Neural cell (in vitro differentiated cells): ENCODE results near the gene TMEM54. TPM values are rescaled to one million over a fixed set of nuclear protein-coding genes. Genes with fewer than 3 reads are reported as not detected.
A peak's percentile ranks its signal among the peaks of the same experiment; 100 is the strongest.

Experiments used
- H2AFZ ChIP-seq: fragments of 200-600, 300-800 bp; sonication (generic), shearing (Covaris generic); 2 replicates; pipeline ENCODE4 v1.6.0; 2014; ENCODE audit warnings: low read depth, mild to moderate bottlenecking, antibody characterized with exemption, low read length, moderate library complexity
- H3F3A ChIP-seq: fragments of 200-600 bp; shearing (Covaris generic); 2 replicates; pipeline ENCODE4 v1.6.1; 2016; ENCODE audit warnings: mild to moderate bottlenecking, moderate library complexity, mixed read lengths, antibody characterized with exemption, low read length; ENCODE audit not compliant: insufficient read depth, poor library complexity, severe bottlenecking
- H3K27ac ChIP-seq: fragments of 200-600, 300-800 bp; sonication (generic), shearing (Covaris generic); 2 replicates; pipeline ENCODE4 v1.5.1; 2014; ENCODE audit warnings: mild to moderate bottlenecking, low read length, moderate library complexity
- H3K27me3 ChIP-seq: fragments of 300-800, 200-600 bp; sonication (generic), shearing (Covaris generic); 2 replicates; pipeline ENCODE4 v1.6.0; 2014; ENCODE audit warnings: mild to moderate bottlenecking, low read depth, low read length, moderate library complexity; ENCODE audit not compliant: insufficient read depth
- H3K36me3 ChIP-seq: fragments of 300-800, 200-600 bp; sonication (generic), shearing (Covaris generic); 2 replicates; pipeline ENCODE4 v1.5.1; 2014; ENCODE audit warnings: mild to moderate bottlenecking, antibody characterized with exemption, low read length, moderate library complexity; ENCODE audit not compliant: insufficient read depth
- H3K4me2 ChIP-seq: fragments of 300-800, 200-600 bp; sonication (generic), shearing (Covaris generic); 2 replicates; pipeline ENCODE4 v1.6.0; 2014; ENCODE audit warnings: mild to moderate bottlenecking, low read length
- H3K4me3 ChIP-seq: fragments of 300-800, 200-600 bp; sonication (generic), shearing (Covaris generic); 2 replicates; pipeline ENCODE4 v1.5.1; 2014; ENCODE audit warnings: mild to moderate bottlenecking, low read length, moderate library complexity
- H3K79me2 ChIP-seq: fragments of 200-600 bp; shearing (Covaris generic); replicated peaks from 2 replicates; pipeline ENCODE4 v1.6.0; 2014; ENCODE audit warnings: mild to moderate bottlenecking, low read length, moderate library complexity; ENCODE audit not compliant: insufficient read depth
- H3K9ac ChIP-seq: fragments of 300-800, 200-600 bp; sonication (generic), shearing (Covaris generic); 2 replicates; pipeline ENCODE4 v1.6.1; 2016; ENCODE audit warnings: mild to moderate bottlenecking, low read length, mixed read lengths
- H3K9me2 ChIP-seq: fragments of 200-600 bp; shearing (Covaris generic); 2 replicates; pipeline ENCODE4 v1.6.1; 2016; ENCODE audit warnings: mild to moderate bottlenecking, low read length, mixed read lengths; ENCODE audit not compliant: insufficient read depth
- H3K9me3 ChIP-seq: fragments of 200-600, 300-800 bp; sonication (generic), shearing (Covaris generic); 2 replicates; pipeline ENCODE4 v1.6.1; 2016; ENCODE audit warnings: mild to moderate bottlenecking, mixed run types, low read length, moderate library complexity, mixed read lengths
- H4K20me1 ChIP-seq: fragments of 200-600 bp; shearing (Covaris generic); 2 replicates; pipeline ENCODE4 v1.6.1; 2016; ENCODE audit warnings: mild to moderate bottlenecking, mixed run types; ENCODE audit not compliant: insufficient read depth
- CTCF ChIP-seq: fragments of 450-650 bp; IDR thresholded peaks from 2 replicates; pipeline ENCODE4 v1.5.1; 2014; ENCODE audit warnings: antibody characterized with exemption, mild to moderate bottlenecking, moderate library complexity; ENCODE audit not compliant: poor library complexity, severe bottlenecking
- EP300 ChIP-seq: fragments of 450-650 bp; conservative IDR thresholded peaks from 2 replicates; pipeline ENCODE4 v1.6.1; 2014; ENCODE audit warnings: antibody characterized with exemption, mild to moderate bottlenecking, moderate library complexity; ENCODE audit not compliant: poor library complexity, severe bottlenecking
- EZH2 ChIP-seq: fragments of 200-600, 300-800 bp; shearing (Covaris generic), sonication (generic); IDR thresholded peaks from 2 replicates; pipeline ENCODE4 v1.6.1; 2014; ENCODE audit warnings: antibody characterized with exemption, low read length, borderline replicate concordance, mild to moderate bottlenecking; ENCODE audit not compliant: insufficient read depth, poor library complexity, severe bottlenecking
- MXI1 ChIP-seq: fragments of 450-650 bp; conservative IDR thresholded peaks from 2 replicates; pipeline ENCODE4 v1.6.1; 2014; ENCODE audit warnings: antibody characterized with exemption, mild to moderate bottlenecking; ENCODE audit not compliant: poor library complexity, severe bottlenecking
- POLR2AphosphoS5 ChIP-seq: IDR thresholded peaks from 2 replicates; pipeline ENCODE4 v1.6.1; 2012
- RAD21 ChIP-seq: fragments of 450-650 bp; conservative IDR thresholded peaks from 2 replicates; pipeline ENCODE4 v1.6.1; 2014; ENCODE audit warnings: antibody characterized with exemption, mild to moderate bottlenecking, moderate library complexity
- REST ChIP-seq: IDR thresholded peaks from 2 replicates; pipeline ENCODE4 v1.6.1; 2012; ENCODE audit warnings: borderline replicate concordance
- SMC3 ChIP-seq: fragments of 450-650 bp; conservative IDR thresholded peaks from 2 replicates; pipeline ENCODE4 v1.6.1; 2014; ENCODE audit warnings: antibody characterized with exemption, mild to moderate bottlenecking, moderate library complexity; ENCODE audit not compliant: poor library complexity
- TAF1 ChIP-seq: IDR thresholded peaks from 2 replicates; pipeline ENCODE4 v1.6.1; 2012; ENCODE audit warnings: low read depth
- polyA plus RNA-seq: library from polyadenylated mRNA; depleted of rRNA; stranded (reverse); fragments of >200 nt; gene quantifications from 2 replicates; pipeline ENCODE4 v1.2.3, GENCODE V29; 2014

The TMEM54 gene
- polyA plus RNA-seq, 1 donor from 2014 or later: not detected

GRCh38 chr1:32933742-32934322 is 32.6 kb upstream of the TMEM54 start:
- no peak overlapping the region for H3K9ac ChIP-seq
- no peaks in the 10 kb centered on the region for H3K9me2 ChIP-seq
- no peak overlapping the region for H3K4me2 ChIP-seq
- H3K27me3 ChIP-seq: no peaks in the 10 kb centered on the region
- H3K9me3 ChIP-seq: no peaks in the 10 kb centered on the region
- TF ChIP-seq TAF1: no peak
- TF ChIP-seq EP300: no peak
- no peak for TF ChIP-seq MXI1
- TF ChIP-seq RAD21: peak; percentile 6
- peak; percentile 29 for TF ChIP-seq SMC3
- no peak for TF ChIP-seq EZH2
- no peak for TF ChIP-seq CTCF
- no peak for TF ChIP-seq REST
- no peaks in the 10 kb centered on the region for H3K79me2 ChIP-seq
- no peaks in the 10 kb centered on the region for H4K20me1 ChIP-seq
- no peaks in the 10 kb centered on the region for H3F3A ChIP-seq
- no peak overlapping the region for H3K4me3 ChIP-seq
- no peaks in the 10 kb centered on the region for H3K36me3 ChIP-seq
- no peak overlapping the region for H3K27ac ChIP-seq
- H2AFZ ChIP-seq: no peak overlapping the region

- Histone ChIP-seq H3K27ac (no peak overlapping the region), H3F3A (no peaks in the 10 kb centered on the region), H3K4me2 (no peak overlapping the region), H4K20me1 (no peaks in the 10 kb centered on the region), H2AFZ (no peak overlapping the region), H3K36me3 (no peaks in the 10 kb centered on the region), H3K9me3 (no peaks in the 10 kb centered on the region), H3K9me2 (no peaks in the 10 kb centered on the region), H3K79me2 (no peaks in the 10 kb centered on the region), H3K27me3 (no peaks in the 10 kb centered on the region), H3K9ac (no peak overlapping the region), H3K4me3 (no peak overlapping the region)
- TF ChIP-seq SMC3 (no peak), CTCF (no peak), MXI1 (no peak), POLR2AphosphoS5 (no peak), RAD21 (no peak), EZH2 (no peak), REST (no peak), TAF1 (no peak), EP300 (no peak)
Measured at GRCh38 chr1:32931760-32932159, 30.6 kb upstream of the TMEM54 start.
